HEK293 (cell line): ENCODE results near the gene ACAP3.

ENCODE experiments used
- EGR2 ChIP-seq: fragments of 450-650 bp; formaldehyde crosslinking; IDR thresholded peaks from 2 replicates; pipeline ENCODE4 v1.5.1; 2016; ENCODE audit warnings: low read depth, missing biosample characterization, missing genetic modification characterization
- KLF1 ChIP-seq: fragments of 450-650 bp; formaldehyde crosslinking; IDR thresholded peaks from 2 replicates; pipeline ENCODE4 v1.5.1; 2016; ENCODE audit warnings: missing biosample characterization, missing genetic modification characterization
- KLF16 ChIP-seq: fragments of 450-650 bp; formaldehyde crosslinking; IDR thresholded peaks from 2 replicates; pipeline ENCODE4 v1.5.1; 2017; ENCODE audit warnings: missing biosample characterization, missing genetic modification characterization
- TCF7L2 ChIP-seq: IDR thresholded peaks from 2 replicates; pipeline ENCODE4 v1.6.1; 2011; ENCODE audit warnings: low read depth, mild to moderate bottlenecking, inconsistent platforms, low read length, moderate library complexity, borderline replicate concordance
- YY1 ChIP-seq: fragments of 450-650 bp; formaldehyde crosslinking; IDR thresholded peaks from 2 replicates; pipeline ENCODE4 v1.5.1; 2018; ENCODE audit warnings: missing biosample characterization, missing genetic modification characterization
- TF ChIP-seq, protein P1 (sequence below): fragments of 450-650 bp; formaldehyde crosslinking; IDR thresholded peaks from 2 replicates; pipeline ENCODE4 v1.5.1; 2016; ENCODE audit warnings: missing biosample characterization, missing genetic modification characterization
- TF ChIP-seq, protein P2 (sequence below): fragments of 450-650 bp; formaldehyde crosslinking; IDR thresholded peaks from 2 replicates; pipeline ENCODE4 v1.5.1; 2016; ENCODE audit warnings: missing biosample characterization, missing genetic modification characterization, low read depth

DNA sequence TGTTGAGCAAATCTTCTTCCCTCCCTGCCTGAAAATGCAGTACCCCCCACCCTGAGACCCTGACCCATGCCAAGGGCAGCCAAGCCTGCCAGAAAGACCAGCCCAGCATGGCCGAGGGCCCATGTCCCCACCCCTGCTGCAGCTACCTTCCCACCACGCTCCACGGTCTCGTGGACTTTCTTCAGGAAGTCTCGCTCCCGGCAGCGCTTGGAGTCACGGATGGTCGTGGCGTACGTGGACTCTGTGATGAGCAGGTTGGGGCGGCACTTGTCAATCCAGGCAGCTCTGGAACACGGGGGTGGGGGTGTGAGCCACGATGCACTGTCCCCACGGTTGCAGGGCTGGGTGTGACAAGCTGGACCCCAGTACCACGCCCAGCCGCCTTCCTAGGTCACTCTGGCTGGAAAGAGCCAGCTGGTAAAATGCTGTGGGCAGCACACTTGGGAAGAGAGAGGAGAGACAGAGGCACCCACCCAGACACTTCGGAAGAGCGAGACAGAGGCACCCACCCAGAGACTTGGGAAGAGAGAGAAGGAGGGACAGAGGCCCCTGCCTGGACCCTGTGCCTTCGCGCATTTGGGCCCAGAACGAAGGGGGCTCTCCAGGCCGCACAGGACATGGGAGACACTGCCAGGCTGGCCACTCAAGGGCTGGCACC, 7.1 kb upstream of the ACAP3 start:
- no peak for TF ChIP-seq TCF7L2
- TF ChIP-seq YY1 (tag by site-specific recombination): no peak
- TF ChIP-seq KLF16 (tag by site-specific recombination): no peak
- no peak for TF ChIP-seq EGR2 (tag by site-specific recombination)
- TF ChIP-seq, protein P1, sequence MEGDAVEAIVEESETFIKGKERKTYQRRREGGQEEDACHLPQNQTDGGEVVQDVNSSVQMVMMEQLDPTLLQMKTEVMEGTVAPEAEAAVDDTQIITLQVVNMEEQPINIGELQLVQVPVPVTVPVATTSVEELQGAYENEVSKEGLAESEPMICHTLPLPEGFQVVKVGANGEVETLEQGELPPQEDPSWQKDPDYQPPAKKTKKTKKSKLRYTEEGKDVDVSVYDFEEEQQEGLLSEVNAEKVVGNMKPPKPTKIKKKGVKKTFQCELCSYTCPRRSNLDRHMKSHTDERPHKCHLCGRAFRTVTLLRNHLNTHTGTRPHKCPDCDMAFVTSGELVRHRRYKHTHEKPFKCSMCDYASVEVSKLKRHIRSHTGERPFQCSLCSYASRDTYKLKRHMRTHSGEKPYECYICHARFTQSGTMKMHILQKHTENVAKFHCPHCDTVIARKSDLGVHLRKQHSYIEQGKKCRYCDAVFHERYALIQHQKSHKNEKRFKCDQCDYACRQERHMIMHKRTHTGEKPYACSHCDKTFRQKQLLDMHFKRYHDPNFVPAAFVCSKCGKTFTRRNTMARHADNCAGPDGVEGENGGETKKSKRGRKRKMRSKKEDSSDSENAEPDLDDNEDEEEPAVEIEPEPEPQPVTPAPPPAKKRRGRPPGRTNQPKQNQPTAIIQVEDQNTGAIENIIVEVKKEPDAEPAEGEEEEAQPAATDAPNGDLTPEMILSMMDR (tag by site-specific recombination): no peak
- TF ChIP-seq KLF1 (tag by site-specific recombination): peak; percentile 46; the same call in 1 of the 2 replicates
- TF ChIP-seq, protein P2, sequence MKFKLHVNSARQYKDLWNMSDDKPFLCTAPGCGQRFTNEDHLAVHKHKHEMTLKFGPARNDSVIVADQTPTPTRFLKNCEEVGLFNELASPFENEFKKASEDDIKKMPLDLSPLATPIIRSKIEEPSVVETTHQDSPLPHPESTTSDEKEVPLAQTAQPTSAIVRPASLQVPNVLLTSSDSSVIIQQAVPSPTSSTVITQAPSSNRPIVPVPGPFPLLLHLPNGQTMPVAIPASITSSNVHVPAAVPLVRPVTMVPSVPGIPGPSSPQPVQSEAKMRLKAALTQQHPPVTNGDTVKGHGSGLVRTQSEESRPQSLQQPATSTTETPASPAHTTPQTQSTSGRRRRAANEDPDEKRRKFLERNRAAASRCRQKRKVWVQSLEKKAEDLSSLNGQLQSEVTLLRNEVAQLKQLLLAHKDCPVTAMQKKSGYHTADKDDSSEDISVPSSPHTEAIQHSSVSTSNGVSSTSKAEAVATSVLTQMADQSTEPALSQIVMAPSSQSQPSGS: no peak
